ENCODE results near the gene CHMP4B.

The CHMP4B gene

DNA sequence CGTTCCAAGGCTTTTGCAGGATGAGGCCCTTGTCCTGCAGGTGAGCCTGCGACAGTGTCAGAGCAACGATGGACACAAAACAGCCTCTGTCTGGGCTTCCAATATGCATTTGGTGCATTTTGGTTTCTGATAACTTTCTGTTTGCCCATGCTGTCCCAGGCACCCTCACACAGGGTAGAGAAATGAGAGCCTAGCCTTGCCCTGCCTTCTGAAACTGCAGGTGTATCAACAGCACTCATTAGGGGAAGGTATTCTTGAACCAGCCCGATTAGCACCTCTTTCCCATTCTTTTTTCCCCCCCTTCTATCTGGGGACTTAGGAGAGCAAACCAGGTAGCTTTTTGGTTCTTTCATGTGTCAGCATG, 30.3 kb downstream of the CHMP4B start:
- DNase-seq, result no peak

DNA sequence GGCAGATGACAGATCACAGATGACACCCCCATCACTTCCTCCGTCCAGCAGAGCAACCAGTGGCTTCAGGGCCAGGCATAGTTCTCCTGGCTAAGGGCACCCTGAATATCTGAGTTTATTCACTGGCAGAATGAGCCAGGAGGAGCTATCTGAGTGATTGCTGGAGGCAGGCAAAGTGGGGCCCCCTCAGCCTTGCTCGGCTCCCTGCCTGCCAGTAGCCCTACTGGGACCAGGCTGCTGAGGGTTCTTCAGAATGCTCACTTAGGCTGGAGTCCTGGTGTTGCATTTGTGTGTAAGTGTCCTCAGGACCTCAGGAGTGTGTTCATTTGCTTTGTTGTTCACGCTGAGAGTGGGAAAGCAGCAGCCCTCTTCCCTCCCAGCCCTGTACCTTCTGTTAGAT, 31.2 kb downstream of the CHMP4B start:
- DNase-seq, result no peak

DNA sequence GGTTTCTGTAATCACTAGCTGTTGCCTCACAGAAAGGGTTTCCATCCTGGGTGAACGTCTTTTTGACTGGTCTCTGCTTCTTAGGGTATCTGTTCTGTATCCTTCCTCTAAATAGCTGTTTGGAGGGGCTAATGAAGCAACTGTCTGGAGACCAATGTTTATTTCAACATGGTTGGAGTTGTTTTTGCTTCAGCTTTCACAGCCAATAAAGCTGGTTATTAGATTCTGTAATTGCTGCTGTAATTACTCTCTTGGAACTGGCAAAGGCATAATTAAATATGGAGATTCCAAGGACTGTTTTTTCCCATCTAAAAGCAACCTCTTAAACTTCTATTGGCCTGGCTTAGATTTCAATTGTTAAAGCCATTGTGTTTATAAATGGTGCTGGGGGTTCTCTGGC, 31.9 kb downstream of the CHMP4B start:
- DNase-seq, result no peak

DNA sequence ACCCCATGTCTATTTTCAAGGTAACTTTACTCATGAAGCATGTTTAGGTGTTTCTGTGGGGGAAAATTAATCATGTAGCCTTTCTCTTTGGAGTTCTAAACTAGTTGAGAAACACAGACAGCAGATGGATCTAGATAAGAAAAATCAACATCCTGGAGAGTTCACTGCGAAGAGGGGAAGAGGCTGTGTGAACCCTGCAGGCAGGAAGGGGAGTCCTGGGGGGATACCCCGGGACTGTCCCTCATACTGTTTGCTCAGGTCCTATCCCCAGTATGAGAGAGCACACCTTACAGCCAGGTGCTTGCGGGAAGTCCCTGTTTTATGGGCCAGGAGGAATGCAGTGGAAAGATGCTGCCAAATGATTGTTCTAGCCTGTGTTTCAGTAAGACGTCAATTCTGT, 32.7 kb downstream of the CHMP4B start:
- DNase-seq, result no peak

DNA sequence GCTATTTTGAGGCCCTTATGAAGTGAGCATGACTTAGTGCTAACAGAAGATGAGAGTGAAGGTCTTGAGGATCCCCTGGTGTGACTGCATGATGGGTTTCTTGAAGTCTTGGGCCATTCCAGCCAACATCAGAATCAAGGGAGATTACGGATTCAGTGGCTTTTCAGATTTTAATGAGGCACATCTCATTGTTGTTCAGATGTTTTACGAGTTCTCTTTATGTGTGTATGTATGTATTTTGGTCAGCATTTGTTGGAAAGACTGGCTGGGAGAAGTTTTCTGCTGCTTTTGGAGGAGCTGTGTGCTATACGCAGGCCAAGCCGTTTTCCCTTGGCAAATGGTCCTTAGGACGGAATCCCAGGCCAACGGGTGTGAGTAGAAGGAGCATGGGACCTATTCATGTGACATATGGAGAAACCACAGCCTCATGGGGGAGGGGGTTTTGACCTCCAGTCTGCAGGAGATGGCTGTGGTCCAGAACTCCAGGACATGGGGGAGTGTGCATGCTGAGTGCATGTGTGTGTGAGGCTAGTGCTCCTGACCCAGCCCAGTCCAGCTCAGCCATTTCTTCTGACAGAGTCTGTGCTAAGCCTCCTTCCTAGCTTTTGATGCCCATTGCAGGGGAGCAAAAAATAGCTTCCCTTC, 35.3 kb downstream of the CHMP4B start:
- DNase-seq, result no peak

DNA sequence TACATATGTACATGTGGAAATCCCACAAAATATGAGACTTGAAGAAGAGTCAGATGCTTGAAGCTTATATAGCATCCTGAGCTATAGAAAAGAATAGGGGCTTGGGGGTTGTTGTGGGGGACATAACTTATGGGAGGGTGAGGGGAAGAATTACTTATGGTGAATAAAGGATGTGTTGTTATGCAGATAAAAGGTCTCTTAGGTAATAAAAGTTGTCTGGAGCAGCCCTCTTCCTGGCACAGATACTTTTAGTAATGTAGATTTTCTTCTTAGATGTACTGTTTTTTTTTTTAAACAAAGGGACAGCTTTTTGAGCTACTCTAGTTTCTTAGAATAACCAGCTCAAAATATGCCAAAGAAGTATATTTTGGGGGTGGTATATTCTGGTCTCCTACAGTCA, 35.9 kb downstream of the CHMP4B start:
- no peak for DNase-seq

DNA sequence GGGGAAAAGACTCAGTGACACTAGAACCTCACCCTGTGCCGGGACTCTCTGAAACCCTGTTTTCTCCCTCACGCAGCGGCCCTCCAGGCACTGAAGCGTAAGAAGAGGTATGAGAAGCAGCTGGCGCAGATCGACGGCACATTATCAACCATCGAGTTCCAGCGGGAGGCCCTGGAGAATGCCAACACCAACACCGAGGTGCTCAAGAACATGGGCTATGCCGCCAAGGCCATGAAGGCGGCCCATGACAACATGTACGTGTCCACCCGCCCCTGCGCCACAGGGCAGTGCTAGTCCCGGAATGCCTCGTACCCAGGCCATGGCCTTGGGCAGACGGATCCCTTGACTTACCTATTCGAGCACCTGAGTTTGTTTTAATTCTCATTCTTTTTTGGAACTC, 37.2 kb downstream of the CHMP4B start:
- no peak for DNase-seq

DNA sequence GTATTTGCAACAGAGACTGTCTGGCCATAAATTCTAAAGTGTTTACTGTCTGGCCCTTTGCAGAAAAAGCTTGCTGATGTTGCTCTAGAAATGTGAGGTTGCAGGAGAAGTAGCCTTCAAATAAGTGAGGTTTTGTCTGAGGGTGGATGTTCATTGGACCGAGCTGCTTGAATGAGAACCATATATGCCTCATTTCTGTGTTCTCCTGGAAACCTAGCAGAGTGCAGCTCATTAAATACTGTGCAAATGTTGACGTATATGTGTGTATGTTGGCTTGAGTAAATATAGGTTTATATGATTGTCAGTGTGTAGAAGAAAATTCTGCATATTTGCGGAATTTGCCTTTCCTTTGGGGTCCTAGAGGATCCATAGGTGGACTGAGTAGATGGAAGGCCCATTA, 39.0 kb downstream of the CHMP4B start:
- DNase-seq, result no peak

DNA sequence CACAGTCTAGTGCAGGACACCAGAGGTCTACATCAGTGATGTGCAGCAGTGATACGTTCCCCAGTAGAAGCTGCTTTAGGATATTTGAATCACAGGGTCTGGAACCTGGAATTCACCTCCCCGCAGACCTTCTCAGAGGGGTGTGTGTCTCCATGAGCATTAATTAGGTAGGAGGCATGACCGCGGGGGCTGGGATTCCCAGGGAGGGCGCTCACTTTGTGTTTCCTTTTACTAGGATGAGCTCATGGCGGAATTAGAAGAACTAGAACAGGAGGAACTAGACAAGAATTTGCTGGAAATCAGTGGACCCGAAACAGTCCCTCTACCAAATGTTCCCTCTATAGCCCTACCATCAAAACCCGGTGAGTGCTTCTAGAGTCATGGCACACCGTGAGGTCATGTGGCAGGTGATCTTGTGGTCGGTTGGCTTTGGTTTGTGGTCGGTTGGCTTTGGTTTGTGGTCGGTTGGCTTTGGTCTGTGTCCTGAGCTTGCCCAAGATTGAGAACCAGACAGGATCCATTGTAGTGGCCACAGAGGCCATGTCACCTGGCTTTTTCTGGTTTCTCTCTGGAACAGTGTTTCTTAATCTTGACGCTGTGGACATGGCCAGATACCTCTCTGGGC, 40.8 kb downstream of the CHMP4B start:
- no peak for DNase-seq

DNA sequence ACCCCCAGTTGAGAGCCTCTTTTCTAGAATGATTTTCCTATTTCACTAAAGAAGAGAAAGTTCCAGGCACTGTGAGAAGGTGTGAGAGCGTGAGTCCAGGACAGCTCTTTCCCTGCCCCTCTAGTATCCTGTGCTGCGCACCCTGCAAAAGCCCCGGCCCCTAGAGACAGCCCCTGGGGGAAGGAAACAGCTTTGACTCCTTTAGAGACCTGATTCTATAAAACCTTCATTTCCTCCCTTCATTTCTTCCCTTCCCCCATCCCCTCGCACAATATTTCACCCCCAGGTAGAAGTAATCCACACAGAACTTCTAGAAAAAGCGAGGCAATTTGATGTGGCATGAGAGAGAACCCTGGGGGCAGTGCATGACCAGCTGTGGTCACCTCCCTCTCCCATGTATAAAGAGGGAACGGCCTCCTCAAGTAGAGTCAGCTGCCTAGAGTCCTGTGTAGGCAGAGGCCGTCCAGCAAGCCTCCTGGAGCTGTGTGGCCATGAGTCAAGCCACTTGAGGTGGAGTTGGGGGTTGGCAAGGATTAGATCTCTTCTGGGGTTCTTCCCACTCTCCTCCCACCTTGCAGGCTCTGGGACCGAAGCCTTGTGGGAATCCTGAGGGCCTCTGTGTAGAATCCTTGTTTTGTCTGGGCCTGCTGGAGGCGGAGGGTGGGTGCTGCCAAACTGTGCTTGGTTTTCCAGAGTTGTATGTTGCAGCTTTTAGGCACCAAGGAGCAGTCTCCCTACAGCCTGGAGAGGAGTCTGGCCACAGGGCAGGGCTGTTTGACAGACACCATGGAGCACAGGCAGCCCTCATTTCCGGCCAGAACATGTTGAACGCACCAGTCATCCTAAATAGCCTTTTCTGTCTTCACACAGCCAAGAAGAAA, 41.7 kb downstream of the CHMP4B start:
- DNase-seq, result no peak

DNA sequence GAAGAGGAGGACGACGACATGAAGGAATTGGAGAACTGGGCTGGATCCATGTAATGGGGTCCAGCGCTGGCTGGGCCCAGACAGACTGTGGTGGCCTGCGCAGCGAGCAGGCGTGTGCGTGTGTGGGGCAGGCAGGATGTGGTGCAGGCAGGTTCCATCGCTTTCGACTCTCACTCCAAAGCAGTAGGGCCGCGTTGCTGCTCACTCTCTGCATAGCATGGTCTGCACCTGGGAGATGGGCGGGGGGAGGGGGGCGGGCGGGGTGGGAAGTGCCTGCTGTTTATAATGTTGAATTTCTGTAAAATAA, 42.3 kb downstream of the CHMP4B start:
- no peak for DNase-seq

DNA sequence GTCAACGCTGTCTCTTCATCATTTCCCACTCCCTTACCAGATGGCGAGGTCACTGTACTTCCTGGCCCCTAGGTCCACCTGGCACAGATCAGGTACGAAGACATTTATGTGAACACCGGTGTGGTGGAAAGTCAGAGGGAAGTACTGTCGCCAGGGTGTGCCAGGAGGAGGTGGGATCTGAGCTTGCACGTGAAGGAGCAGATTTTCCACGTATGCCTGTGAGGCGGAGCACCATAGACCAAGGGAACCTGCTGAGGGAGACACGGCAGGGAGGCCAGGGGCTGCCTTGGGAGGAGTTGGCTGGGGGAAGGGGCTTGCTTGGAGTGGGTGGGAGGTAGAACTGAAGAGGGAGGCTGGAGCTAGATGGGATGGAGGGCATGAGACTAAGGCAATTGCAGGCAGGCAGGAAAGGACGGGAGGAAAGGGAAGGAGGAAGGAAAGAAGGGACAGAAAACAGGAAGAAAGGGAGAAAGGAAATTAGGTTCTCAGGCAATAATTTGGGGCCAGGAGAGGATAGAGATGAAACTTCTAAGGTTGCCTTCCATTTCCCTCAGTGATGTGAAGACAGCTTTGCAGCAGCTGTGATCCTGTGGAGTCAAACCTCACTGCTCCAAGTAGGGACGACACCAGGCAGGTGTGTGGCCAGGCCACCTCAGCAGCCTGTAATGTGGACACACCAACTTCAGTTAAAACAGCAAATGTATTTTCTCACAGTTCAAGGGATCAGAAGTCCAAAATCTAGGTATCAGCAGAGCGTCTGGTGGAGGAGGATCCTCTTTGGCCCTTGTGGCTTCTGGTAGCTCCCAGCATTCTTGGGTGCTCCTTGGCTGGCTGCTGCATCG, 46.8 kb downstream of the CHMP4B start:
- no peak for DNase-seq

DNA sequence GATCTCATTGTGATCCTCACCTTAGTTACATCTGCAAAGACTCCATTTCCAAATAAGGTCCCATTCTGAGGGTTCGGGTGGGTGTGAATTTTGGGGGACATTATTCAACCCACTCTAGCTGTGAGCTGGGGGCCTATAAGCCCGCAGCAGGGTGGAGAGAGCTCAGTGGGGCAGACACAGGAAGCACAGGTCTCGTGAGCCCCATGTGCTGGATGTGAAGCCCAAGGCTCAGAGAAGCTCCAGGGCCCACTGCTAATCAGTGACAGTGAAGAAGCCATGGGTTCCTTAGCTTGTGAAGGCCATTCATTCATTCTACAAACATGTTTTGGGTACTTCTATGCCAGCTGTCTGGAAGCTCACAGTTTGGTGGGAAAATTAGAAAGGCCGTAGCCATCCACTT, 47.5 kb downstream of the CHMP4B start:
- no peak for DNase-seq

DNA sequence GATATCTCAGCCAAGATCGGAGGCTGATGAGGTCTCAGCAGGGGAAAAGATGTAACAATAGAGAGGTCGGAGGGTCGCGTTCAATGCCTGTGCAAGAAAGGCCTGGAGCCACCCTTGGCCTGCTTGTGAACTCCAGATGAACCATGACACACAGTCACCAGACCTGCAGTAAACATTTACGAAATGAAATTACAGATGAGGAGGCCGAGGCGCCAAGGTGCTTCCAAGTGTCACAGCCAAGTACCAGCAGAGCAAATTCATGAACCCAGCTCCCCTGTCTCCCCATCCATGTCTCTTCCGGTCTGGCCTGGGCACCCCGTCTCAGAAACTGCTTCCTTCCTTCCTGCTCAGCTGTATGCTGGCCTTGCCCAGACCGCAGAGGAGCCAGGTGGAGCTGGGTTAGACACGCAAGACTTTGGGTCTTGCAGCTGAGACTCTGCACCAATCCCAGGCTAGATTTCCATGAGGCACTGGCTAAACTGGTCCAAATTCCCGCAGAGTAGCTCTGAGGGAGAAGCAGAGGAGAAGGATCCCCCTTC, 48.1 kb downstream of the CHMP4B start:
- DNase-seq, result no peak

DNA sequence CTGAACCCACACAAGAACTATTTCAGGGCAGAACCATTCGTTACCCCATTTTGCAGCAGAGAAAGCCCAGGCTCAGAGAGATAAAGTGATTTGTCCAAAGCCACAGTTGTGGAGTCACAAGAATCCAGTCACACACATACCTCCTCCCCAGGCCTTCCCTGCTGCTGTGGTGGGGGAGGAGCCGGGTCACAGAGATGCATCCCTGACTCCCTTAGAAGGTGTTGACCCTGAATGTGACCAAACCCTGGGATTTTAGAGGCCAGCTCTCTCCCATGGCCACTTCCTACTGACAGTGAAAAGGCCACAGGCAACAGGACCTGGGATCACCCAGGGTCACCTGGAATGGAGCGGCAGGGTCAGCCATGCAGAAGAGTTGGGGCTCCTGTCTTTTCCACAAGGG, 48.6 kb downstream of the CHMP4B start:
- DNase-seq, result no peak

DNA sequence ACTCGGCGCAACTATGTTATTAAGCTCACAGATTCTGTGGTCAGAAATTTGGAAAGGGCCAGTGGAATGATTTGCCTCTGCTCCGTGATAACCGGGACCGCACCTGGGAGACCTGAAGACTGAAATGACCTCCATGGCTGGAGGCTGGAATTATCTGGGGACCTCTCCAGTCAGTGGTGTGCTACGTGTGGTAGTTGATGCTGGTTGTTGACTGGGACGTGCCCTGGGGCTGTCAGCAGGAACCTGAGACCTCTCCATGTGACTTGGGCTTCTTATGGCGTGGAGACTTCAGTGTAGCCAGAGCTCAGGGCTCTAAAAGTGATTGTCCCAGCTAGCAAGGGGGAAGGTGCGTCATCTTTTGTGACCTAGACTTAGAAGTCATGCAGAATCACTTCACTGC, 50.3 kb downstream of the CHMP4B start:
- DNase-seq, result no peak

DNA sequence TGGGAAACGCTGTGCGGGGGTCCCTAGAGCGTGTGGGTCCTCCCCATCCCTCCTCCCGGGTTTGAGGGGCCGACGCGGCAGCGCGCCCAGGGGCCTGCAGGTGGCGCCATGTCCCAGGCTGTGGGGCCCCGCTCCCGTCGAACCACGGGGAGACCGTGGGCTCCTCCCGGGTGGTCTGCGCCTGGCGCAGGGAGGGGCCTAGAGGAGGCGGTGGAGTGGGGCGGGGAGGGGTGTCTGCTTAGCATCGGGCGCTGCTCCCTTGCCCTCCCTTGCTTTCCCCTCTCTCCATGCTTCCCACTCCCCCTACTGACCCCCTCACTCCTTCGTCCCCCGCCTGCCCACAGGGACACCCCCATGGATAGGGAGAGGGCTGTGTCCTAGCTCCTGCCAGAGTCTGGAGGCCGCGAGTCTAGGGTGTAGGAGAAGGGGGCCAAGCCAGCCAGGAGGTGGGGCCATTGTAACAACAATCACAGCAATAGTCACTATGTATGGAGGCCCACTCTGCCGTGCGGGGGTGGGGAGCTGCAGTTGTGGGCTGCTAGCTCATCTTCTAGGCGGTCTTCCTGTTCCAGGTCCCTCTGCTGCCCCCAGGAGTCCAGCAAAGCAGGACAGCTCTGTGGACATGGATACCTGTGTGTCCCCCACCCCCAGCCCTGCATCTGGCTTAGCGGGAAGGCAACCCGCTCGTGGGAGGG, 51.7 kb downstream of the CHMP4B start:
- peak; percentile 30 for DNase-seq

DNA sequence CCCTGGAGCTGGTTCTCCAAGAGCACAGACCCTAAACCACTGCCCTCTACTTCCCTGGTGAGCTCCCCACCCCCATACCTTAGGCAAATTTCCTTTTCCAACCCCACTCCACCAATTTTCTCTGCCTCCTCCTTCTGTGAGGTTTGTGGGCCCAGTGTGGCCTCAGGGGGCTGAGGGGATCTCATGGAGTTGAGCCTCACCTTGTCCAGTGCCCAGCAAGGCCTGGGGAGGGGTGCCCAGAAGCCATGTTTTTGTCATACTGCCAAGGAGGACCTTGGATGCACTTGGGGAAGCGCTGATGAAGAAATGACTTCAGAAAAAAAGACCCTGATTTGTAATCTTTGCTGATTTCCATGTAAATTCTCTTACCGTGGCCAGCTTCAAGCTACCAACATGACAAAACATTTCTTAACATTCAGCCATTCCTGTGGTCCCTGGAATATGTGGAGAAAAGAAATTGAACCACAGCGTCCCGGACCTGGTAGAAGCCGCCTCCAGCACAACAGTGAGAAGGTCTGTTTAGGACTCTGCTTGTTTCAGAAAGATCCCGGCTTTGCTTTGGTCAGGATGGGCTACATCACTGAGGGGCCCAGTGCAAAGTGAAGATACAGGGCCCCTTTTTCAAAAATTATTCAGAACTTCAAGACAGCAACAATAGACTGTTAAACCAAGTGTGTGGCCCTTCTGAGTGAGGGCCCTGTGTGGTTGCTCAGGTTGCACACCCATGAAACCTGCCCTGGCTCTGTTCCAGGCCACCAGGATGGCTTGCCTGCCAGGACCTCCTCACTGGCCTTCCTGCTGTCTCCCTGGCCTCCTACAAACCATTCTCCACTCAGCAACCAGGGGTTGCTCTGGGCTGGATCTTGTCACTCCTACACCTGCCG, 52.5 kb downstream of the CHMP4B start:
- no peak for DNase-seq

DNA sequence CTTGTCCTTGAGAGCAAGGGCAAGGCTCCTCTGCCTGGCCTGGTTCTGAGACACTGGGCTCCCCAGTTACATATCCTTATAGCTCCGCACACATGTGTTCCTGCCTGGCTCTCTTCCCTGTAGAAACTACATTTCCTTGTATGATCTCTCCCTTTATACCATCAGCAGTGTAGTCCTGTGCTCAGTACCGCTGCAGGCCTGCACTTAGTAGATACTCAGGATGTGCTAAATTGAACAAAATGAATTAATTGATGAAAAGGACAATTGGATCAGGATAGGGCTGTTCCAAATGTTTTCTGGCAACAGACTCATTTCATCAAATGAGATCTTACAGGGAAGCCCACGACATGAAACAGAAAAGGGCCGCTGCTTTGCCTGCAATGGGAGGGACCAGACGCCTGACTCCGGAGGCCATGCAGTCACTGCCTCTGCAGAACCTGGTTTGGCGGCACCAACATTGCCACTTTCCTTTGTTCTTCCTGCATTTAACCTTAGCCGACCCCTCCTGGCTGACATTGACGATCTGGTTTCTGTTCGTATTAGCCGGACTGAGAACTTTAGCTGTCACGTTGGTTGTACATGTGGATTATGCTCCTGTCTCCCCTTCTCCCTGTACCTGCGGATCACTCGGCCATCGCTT, 53.3 kb downstream of the CHMP4B start:
- DNase-seq, result no peak

DNA sequence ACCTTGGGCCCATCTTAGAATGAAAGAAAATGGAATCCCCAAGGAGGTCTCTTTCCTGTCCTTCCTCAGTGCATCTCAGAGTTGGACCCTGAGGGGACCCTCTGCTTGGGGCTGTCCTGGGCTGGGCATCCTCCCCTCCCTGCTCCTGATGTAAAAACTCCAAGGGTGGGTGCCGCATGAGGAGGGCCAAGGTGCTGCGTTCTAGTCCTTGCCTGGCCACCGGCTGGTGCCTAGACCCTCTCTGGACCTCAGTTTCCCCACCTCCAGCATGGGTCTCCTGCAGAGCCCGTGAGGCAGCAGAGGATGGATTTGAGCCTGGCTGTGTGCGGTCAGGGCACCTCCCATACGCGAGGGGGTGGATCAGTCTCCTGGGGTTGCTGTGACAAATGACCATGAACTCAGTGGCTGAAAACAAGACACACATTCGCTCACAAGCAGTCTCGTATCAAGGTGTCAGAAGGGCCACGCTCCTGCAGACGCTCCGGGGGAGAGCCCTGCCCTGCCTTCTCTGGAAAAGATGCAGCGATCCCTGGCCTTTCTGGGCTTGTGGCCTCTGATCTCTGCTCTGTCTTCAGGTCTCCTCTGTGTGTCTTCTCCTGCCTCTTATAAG, 54.7 kb downstream of the CHMP4B start:
- no peak for DNase-seq
